HG02884 (cell line): ENCODE results near the gene KLHL15.
"Not testable (repeated sequence)": the region's sequence is repeated elsewhere in the genome, so short reads cannot be mapped to it uniquely, and the experiment has no call there.

Source experiments
- ATAC-seq: cut with Tn5 transposase; IDR thresholded peaks from one replicate; pipeline ENCODE4 v1.9.1; 2021; ENCODE audit warnings: mild to moderate bottlenecking, moderate library complexity; ENCODE audit not compliant: unreplicated experiment

The KLHL15 gene

DNA sequence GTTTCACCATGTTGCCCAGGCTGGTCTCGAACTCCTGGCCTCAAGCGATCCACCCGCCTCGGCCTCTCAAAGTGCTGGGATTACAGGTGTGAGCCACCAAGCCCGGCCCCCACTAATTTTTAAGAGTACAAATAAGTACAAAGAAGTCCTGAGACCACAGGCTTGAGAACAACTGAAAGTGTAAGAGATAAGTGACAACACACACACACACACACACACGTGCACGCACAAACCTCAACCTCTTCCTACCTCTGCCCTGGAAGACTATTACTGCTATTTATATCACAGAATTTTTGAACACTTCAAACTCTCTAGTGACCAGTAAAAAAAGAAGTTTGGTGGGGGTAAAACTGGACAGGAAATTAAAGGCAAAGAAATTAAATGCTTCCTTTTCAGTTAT, 7.5 kb downstream of the KLHL15 start:
- no peak for ATAC-seq

DNA sequence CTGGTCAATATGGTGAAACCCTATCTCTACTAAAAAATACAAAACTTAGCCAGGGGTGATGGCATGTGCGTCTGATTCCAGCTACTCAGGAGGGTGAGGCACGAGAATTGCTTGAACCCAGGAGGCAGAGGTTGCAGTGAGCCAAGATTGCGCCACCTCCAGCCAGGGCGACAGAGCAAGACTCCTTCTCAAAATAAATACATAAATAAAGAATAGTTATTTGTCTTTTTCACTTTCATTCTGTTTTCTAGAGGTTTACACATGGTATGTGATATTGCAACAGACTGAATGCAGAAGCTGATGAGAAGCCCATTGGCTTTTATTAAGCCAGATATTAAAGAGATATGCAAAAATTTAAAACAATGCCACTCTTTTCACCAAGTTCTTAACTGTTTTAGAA, 8.2 kb downstream of the KLHL15 start:
- no peak for ATAC-seq

DNA sequence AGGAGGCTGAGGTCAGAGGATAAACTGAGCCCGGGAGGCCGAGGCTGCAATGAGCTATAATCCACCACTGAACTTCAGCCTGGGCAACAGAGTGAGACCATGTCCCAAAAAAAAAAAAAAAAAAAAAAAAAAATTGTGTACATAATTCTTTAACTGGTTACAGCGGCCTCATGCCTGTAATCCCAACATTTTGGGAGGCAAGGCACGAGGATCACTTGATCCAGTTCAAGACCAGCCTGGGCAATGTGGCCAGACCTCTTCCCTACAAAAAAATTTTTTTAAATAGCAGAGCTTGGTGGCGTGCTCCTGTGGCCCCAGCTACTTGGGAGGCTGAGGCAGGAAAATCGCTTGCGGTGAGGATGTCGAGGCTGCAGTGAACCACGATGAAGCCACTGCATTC, 9.3 kb downstream of the KLHL15 start:
- no peak for ATAC-seq

DNA sequence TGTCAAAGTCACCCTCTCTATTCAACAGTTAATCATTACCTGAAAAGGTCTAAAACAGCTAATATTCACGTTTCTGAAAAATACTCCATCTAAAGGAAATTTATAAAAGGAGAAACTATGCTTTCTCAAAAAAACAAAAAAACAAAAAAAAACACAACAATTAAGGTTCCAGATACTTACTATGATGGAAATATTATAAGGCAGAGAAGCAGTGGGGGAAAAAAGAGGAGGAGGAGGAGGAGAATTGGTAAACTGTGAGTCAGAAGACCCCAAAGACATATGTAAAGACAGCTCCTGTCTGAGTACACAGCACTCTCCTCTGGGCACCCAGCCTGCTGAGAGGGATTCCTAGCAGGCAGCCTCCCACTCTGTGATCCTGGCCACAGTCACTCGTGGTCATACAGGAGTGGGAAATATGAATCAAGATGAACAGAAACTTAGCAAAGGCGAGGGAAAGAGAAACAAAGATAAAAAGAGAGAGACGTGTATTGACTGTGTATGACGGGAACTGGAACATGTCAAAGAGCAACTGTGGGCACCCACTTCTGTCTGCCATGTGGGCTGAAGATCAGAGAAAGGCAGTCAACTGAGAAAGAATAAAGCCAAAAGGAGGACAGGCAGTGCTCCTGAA, 12.5 kb downstream of the KLHL15 start:
- ATAC-seq = peak; percentile 54

DNA sequence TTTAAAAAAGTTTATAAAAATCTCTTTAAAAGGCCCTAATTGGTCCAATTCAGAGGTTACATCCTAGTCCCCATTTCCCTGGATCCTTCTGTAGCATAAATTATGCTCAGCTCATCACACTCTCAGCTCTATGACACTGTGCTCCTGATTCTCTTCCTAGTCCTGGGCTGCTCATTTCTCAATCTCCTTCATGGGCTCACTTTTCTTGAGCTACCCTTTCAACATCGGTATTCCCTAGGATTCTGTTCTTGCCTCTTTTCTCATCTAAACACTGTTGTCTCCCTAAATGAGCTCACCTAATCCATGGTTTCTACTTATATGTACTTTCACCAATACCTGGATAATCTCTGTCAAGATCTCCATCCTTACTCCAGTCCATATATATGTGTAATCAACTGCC, 14.7 kb downstream of the KLHL15 start:
- ATAC-seq = no peak

DNA sequence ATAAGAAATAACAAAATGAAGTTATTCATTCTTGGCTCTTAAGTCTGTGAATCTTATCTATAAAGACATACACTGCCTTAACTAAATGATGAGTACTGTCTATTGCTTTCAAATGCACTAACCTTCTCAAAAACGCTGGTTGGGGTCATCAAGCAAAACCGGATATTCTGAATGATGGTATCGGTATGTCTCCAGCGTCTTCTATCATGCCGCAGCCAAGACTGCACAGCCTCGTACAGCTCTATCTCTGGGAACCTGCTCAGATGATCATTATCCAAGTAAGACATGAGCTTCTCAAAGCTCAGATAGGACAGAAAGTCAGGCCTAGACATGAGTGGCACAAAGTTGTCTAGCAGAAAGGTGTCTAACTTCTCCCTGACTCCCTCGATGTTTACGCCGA, 21.1 kb downstream of the KLHL15 start:
- no peak for ATAC-seq

DNA sequence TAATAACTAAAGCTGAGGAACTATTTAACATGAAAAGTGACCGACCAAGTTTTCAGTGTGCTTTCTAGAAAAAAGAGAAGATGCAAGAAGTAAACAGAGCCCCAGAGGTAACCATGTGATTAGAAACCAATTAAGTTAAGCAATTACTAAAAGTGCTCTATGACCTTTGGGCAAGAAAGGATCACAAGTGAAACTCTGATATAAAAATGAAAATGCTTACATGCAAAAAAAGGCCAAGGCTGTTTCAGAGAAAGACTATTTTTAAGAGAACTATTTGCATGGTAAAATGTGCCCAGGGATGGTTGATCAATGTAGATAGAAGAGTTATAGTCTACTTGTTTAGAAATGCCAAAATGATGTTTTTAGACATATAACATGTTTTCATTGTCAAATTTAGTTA, 22.0 kb downstream of the KLHL15 start:
- ATAC-seq = no peak

DNA sequence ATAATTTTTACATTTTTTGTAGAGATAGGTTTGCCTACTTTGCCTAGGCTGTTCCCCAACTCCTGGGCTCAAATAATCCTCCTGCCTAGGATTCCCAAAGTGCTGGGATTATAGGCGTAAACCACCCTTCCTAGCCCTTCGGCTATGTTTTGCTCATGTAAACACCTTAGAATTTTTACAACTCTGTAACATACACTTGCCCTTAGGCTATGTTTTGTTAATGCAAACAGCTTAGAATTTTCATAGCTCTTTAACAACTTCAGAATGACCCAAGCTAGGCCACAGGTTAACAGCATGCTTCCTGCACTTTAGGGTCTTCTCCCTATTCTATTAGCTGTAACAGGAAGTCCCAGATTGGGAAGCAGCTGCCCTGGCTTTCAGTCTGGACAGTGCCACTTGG, 24.2 kb downstream of the KLHL15 start:
- ATAC-seq = no peak

DNA sequence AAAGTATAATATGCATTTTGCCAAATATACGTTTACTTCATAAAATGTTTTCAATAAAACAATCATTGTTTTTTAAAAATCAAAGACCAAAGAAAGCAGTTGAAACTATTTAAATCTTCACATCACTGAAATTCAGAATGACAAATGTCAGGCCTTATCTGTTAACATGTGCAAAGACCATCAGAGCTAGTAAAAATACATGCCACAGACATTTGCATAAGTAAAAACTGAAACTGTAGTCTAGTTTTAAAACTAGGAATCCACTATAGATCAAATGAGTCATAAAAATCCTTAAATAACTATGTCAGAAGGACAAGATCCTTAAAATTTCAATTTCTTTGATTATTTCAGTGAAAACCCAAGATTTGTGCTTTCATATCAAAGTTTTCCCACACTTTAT, 24.8 kb downstream of the KLHL15 start:
- no peak for ATAC-seq

DNA sequence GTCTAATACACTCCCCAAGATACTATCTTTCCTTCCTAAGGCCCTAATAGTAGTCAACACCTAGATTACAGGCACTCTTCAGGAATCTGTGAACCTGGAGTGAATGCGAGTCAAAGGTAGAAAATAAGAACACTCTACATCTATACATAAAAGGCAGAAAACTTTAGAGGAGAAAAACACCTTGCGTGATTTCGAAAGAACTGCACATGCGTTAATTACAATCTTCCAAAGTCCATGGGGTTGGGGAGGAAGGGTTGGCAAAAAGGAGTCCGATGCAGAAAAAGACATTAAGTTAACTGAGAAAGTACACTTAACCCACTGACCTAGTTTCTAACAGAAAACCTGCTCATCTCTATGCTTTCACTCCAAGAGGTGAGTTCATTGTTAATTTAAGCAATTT, 27.3 kb downstream of the KLHL15 start:
- ATAC-seq = no peak

DNA sequence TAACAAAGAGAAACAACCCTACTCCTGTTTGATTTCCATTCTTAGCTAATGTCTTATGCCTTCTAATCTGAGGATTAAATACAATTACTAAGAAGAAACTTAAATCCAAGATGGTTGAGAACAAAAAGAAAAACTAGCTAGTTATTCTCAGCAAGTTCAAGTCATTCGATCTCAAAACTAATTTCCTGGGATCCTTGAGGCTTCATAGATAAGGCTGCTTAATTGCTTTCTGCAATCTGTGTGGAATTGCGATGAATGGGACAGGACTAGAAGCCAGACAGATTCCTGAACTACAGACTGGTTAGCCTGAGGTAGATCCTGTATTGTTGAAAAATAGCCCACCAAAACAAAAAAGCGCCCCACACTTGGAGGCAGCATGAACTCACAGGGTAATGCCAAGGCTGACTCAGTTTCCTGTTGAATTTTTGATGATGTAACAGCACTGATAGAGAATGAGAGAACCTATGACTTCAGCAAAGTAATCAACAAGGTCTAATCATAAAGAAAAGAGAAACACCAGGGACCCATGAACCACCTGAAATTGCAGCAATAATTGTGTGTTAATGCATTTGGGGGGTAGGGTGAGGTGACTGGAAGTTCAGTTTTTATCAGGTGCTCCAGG, 33.9 kb downstream of the KLHL15 start:
- ATAC-seq = no peak

DNA sequence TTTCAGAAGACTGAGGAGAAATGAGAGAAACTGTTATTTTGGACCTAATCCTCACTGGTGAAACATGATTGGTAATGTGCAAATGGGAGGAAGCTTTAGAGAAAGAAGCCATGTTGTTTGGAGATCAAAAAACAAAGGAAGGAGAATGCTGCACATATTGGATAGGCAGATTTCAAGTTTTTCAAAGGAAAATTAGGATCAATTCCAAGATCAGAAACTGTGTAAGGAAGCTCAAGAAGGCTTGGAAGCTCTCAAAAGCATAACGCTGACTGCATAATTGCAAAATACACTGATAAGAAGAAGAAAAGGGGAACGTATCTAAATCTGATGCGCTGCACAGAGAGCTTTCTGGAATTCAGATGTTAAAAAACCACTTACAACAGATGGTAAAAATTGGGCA, 34.6 kb downstream of the KLHL15 start:
- no peak for ATAC-seq

DNA sequence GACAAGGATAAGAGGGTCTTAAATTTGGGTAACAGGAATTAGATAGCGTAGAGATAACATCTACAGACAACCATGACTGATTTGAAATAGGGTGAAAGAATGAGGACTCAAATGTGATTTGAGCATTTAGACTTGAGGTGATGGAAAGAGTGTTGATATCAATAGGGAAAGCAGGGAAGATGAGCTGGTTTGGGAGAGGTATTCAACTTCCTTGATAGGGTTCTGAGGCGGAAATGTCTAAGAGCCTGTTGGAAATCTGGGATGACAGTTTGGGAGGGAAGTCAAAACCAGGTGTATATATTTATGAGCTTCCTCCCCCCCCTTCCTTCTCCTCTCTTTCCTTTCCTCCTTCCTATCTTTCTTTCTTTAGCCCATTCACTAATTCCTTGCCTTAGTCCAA, 36.5 kb downstream of the KLHL15 start:
- no peak for ATAC-seq

DNA sequence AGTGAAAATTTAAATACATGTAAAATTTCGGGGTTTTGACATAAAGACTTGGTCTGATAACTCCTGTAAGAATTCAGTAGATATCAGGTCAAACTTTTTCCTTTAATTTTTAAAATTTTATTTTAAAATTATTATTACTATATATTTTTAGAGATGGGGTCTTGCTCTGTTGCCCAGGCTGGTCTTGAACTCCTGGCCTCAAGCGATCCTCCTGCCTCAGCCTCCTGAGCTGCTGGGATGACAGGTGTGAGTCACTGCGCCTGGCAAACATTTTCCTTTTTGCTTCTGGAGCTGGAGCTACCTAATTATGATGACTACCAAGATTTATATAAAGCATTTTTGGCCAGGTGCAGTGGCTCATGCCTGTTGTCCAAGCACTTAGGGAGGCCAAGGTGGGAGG, 37.3 kb downstream of the KLHL15 start:
- ATAC-seq = no peak

DNA sequence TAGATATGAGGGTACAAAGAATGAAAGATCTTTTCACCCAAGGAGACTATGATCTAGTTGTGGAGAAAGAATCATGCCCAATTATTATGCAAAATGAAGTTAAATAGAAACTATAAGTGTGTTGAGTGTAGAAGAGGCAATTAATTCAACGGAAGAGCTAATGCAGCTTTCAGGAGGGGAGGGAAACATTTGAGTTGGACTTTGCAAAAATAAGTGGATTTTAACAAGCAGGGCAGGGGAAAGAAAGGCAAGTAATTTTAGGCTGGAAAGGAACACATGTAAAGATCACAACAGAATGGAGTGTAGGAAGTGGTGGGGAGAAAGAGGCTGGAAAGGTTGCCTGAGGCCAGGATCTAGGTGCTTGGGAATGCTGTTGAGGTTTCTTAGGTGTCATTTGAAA, 44.1 kb downstream of the KLHL15 start:
- ATAC-seq = no peak

DNA sequence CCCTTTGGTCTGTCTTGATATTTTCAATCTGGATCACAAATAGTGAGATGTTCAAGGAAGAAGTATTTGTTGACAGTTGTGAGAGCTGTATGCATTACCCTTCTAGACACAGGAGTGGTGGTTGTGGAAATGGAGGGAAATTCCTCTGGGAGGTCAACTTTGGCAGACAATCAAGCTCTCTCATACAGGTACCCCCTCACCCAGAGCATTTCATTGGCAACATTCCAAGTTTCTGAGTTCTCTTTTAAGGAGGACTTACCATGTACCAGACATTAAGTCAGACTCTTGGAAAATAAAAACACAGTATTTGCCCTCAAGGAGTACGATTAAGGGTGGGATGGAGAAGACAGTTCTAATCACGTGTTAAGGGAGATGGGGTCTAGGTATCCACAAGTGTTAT, 45.3 kb downstream of the KLHL15 start:
- no peak for ATAC-seq

DNA sequence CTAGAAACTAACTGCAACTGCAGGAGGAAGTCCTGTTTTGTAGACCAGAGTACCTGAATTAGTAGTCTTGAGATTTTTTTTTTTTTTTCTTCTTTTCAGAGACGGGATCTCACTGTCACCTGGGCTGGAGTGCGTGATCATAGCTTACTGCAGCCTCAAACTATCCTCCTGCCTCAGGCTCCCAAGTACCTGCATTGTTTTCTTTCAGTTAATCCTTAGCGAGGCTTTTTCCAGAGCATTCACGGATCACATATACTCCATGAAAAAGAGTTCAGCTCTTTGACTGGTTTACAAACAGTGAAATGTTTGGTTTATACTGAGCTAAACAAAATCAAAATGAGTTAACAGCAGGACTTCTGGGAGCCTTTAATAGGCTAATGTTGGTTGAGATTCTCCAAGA, 45.8 kb downstream of the KLHL15 start:
- ATAC-seq = no peak

DNA sequence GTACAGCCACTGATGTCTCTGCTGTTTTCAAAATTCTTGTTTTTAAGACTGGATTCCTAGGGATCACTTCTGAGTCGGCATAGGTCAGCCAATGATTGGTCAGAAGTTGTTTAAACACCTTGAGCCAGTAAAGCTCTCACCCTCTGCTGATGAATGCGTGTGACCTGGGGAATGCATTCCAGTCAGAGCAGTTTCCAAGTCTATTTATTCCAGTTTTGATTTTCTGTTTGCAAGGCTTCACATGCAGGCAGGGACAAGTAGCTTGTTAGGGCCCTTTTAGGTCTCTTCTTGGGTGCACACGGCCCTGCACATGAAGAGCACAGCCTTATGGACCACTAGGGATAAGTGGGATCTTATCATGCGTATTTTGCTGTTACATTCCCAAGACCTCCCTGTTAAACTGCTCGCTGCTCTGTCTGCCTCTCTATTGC, 47.0 kb downstream of the KLHL15 start:
- no peak for ATAC-seq

DNA sequence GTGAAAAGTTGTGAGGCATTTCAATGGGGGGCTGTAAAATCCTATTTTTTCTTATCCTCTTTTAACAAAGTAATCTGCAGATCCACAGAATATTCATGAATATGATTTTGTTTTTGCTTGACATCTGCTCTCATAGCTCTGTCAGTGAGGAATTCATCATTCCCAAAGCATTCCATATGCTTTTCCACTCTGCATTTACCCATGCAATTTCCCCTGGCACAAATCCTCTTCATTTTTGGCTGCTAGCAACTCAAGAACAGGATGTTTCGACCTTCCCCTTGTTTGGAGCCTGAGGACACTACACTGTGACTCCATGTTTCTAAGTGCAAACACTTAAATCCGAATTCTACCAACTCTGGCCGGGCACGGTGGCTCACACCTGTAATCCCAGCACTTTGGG, 48.5 kb downstream of the KLHL15 start:
- no peak for ATAC-seq

DNA sequence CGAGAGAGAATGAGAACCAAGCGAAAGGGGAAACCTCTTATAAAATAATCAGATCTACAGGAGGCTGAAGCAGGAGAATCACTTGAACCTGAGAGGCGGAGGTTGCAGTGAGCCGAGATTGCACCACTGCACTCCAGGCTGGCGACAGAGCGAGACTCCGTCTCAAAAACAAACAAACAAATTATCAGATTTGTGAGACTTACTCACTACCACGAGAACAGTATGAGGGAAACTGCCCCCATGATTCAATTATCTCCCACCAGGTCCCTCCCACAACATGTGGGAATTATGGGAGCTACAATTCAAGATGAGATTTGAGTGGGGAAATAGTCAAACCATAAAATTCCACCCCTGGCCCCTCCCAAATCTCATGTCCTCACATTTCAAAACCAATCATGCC, 61.4 kb downstream of the KLHL15 start:
- ATAC-seq = not testable (repeated sequence)

DNA sequence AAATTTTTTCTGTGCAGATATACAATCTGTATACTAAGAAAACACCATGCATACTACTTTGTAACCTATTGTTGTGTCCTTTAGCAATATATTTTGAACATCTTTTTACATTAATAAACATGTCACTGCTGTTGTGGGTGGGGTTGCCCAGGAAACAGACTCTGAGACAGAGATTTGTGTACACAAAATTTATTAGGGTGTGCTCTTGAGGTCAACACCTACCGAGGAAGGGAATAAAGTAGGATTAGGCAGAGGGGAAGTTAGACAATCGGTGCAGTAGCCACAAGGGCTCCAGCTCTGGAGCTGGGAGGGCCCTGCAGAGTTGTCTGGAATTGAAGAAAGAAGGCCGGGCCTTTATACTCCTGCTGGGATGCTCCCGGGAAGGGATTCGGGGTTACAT, 62.8 kb downstream of the KLHL15 start:
- no peak for ATAC-seq

DNA sequence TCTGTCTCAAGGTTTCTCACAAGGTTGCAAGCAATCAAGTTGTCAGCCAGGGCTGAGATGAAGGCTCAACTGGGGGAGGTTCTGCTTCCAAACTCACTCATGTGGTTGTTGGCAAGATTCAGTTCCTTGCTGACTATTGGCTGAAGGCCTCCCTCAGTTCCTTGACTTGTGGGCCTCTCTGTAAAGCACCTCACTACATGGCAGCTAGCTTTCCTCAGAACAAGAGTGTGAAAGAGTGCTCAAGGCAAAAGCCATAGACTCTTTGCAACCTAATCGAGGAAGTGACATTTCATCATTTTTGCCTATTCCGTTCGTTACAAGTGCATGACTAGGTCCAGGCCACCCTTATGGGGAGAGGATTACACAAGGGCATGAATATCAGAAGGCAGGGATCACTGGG, 67.2 kb downstream of the KLHL15 start:
- no peak for ATAC-seq

DNA sequence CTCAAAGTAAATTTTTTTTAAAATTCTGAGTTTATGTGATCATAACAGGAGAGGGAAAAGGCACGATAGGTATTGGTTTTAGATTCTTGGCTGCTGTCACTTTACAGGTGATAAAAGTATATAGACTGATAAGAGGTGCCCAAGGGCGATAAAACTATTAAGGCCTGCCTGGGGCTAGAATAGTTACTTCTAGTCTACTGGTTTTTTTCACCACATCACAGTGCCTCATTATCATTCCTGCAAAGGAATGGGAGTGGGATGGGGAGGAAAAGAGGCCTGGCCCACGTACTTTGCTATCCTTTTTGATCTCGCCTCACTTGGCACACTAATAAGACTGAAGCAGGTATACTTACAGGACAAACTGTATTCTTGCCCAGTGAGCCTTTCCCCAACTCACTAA, 72.6 kb downstream of the KLHL15 start:
- ATAC-seq = no peak
